IMR-90 (cell line): ENCODE data around the gene NDUFAF2. TPM values are rescaled to one million over a fixed set of nuclear protein-coding genes. Genes with fewer than 3 reads are reported as not detected.

Experiments
- ATAC-seq: fragments of 200-7000 bp; cut with Tn5 transposase; 2 replicates; pipeline ENCODE4 v1.9.1; 2020; ENCODE audit warnings: low read depth, mild to moderate bottlenecking, moderate library complexity
- BruUV-seq: library from RNA; stranded (reverse); fragments of 400-500 nt; replicated peaks from 2 replicates; lab custom pipeline; 2021; lab: Mats Ljungman, UMichigan
- CTCF ChIA-PET: fragments of 300-600 bp; formaldehyde crosslinking; extraction: SDS; loops from one replicate; lab custom pipeline; 2021; ENCODE audit warnings: antibody characterized with exemption; lab: Yijun Ruan, JAX
- POLR2A ChIA-PET: fragments of 300-600 bp; sonication (Branson Sonifier 250); formaldehyde crosslinking; loops from one replicate; lab custom pipeline; 2022; ENCODE audit warnings: antibody characterized with exemption; ENCODE audit not compliant: unreplicated experiment; lab: Charles Lee
- DNase-seq: peaks from one replicate; pipeline ENCODE4 v3.0.0; 2013
- H2AFZ ChIP-seq: replicated peaks from 2 replicates; pipeline ENCODE3; 2013; ENCODE audit warnings: low read length, mild to moderate bottlenecking; ENCODE audit not compliant: poor library complexity
- H2AK5ac ChIP-seq: 2 replicates; pipeline ENCODE4 v1.6.1; 2013; ENCODE audit warnings: low read depth, low read length, inconsistent platforms
- H2AK9ac ChIP-seq: replicated peaks from 2 replicates; pipeline ENCODE3; 2013; ENCODE audit warnings: mild to moderate bottlenecking, low read depth, low read length, moderate library complexity; ENCODE audit not compliant: poor library complexity
- H2BK120ac ChIP-seq: 2 replicates; pipeline ENCODE4 v1.6.1; 2013; ENCODE audit warnings: low read depth, low read length, inconsistent platforms
- H2BK15ac ChIP-seq: 3 replicates; pipeline ENCODE4 v1.6.1; 2013; ENCODE audit warnings: low read depth, low read length, inconsistent platforms
- H2BK20ac ChIP-seq: 2 replicates; pipeline ENCODE4 v1.6.1; 2013; ENCODE audit warnings: low read depth, mild to moderate bottlenecking, inconsistent platforms, low read length, moderate library complexity
- H2BK5ac ChIP-seq: 2 replicates; pipeline ENCODE4 v1.6.1; 2013; ENCODE audit warnings: mild to moderate bottlenecking, low read depth, low read length, inconsistent platforms; ENCODE audit not compliant: poor library complexity, severe bottlenecking
- H3K14ac ChIP-seq: replicated peaks from 2 replicates; pipeline ENCODE4 v1.6.1; 2013; ENCODE audit warnings: low read depth, low read length, inconsistent platforms
- H3K18ac ChIP-seq: 2 replicates; pipeline ENCODE4 v1.6.1; 2013; ENCODE audit warnings: low read depth, low read length, control low read depth
- H3K23ac ChIP-seq: 2 replicates; pipeline ENCODE4 v1.6.1; 2013; ENCODE audit warnings: low read depth, low read length, inconsistent platforms
- H3K27ac ChIP-seq: 2 replicates; pipeline ENCODE4 v1.5.1; 2013; ENCODE audit warnings: mild to moderate bottlenecking, control low read depth, low read length; ENCODE audit not compliant: insufficient read depth
- H3K27me3 ChIP-seq: 2 replicates; pipeline ENCODE4 v1.6.1; 2013; ENCODE audit warnings: low read length; ENCODE audit not compliant: control insufficient read depth, insufficient read depth
- H3K36me3 ChIP-seq: 2 replicates; pipeline ENCODE4 v1.6.1; 2013; ENCODE audit warnings: low read length, mixed read lengths; ENCODE audit not compliant: control insufficient read depth, insufficient read depth
- H3K4ac ChIP-seq: 2 replicates; pipeline ENCODE4 v1.6.1; 2013; ENCODE audit warnings: low read depth, low read length, inconsistent platforms
- H3K4me1 ChIP-seq: 2 replicates; pipeline ENCODE4 v1.6.1; 2013; ENCODE audit warnings: low read length, mixed read lengths; ENCODE audit not compliant: control insufficient read depth, insufficient read depth
- H3K4me2 ChIP-seq: 2 replicates; pipeline ENCODE4 v1.6.1; 2013; ENCODE audit warnings: low read depth, mild to moderate bottlenecking, control low read depth, low read length, moderate library complexity
- H3K4me3 ChIP-seq: 2 replicates; pipeline ENCODE4 v1.5.1; 2013; ENCODE audit warnings: low read depth, mild to moderate bottlenecking, control low read depth, low read length, moderate library complexity; ENCODE audit not compliant: insufficient read depth
- H3K56ac ChIP-seq: 2 replicates; pipeline ENCODE4 v1.6.1; 2013; ENCODE audit warnings: low read length, inconsistent platforms; ENCODE audit not compliant: insufficient read depth; ENCODE audit errors: extremely low read depth
- H3K79me1 ChIP-seq, 2 experiments: 2 replicates each; pipeline ENCODE4 v1.6.1; 2013; ENCODE audit warnings: low read length in 2 of 2, inconsistent platforms in 1 of 2, low read depth in 1 of 2
- H3K9ac ChIP-seq: 2 replicates; pipeline ENCODE4 v1.6.1; 2013; ENCODE audit warnings: low read depth, low read length, control low read depth
- H3K9me1 ChIP-seq: 2 replicates; pipeline ENCODE4 v1.6.1; 2013; ENCODE audit warnings: low read length, inconsistent platforms; ENCODE audit not compliant: insufficient read depth
- H3K9me3 ChIP-seq: 2 replicates; pipeline ENCODE4 v1.6.1; 2013; ENCODE audit warnings: low read length; ENCODE audit not compliant: control insufficient read depth, insufficient read depth
- H4K20me1 ChIP-seq: 2 replicates; pipeline ENCODE4 v1.6.1; 2013; ENCODE audit warnings: low read length, inconsistent platforms; ENCODE audit not compliant: insufficient read depth
- H4K5ac ChIP-seq: 2 replicates; pipeline ENCODE4 v1.6.1; 2013; ENCODE audit warnings: mild to moderate bottlenecking, low read depth, low read length, control low read depth
- H4K8ac ChIP-seq, 2 experiments: 2 replicates each; pipeline ENCODE4 v1.6.1; 2013; ENCODE audit warnings: low read depth in 2 of 2, low read length in 2 of 2, control low read depth in 1 of 2, inconsistent platforms in 1 of 2
- H4K91ac ChIP-seq: 2 replicates; pipeline ENCODE4 v1.6.1; 2013; ENCODE audit warnings: low read depth, low read length, inconsistent platforms; ENCODE audit not compliant: insufficient read depth
- BHLHE40 ChIP-seq: fragments of 150-350 bp; IDR thresholded peaks from 2 replicates; pipeline ENCODE4 v1.6.1; 2016; ENCODE audit warnings: mild to moderate bottlenecking, low read depth, low read length
- CEBPB ChIP-seq: IDR thresholded peaks from 2 replicates; pipeline ENCODE4 v1.6.1; 2012; ENCODE audit warnings: low read depth, low read length, improper control_type of control experiment
- CHD1 ChIP-seq: IDR thresholded peaks from 2 replicates; pipeline ENCODE4 v1.6.1; 2012; ENCODE audit warnings: low read depth, low read length, improper control_type of control experiment
- MAZ ChIP-seq: IDR thresholded peaks from 2 replicates; pipeline ENCODE4 v1.6.1; 2012; ENCODE audit warnings: low read depth, mild to moderate bottlenecking, low read length, improper control_type of control experiment, moderate library complexity, borderline replicate concordance
- NFE2L2 ChIP-seq: fragments of 150-350 bp; IDR thresholded peaks from 2 replicates; pipeline ENCODE4 v1.6.1; 2016; ENCODE audit warnings: low read depth, mild to moderate bottlenecking, low read length
- RCOR1 ChIP-seq: IDR thresholded peaks from 2 replicates; pipeline ENCODE4 v1.6.1; 2012; ENCODE audit warnings: mild to moderate bottlenecking, low read length, improper control_type of control experiment; ENCODE audit not compliant: insufficient replicate concordance
- WGBS, 2 experiments: methylation state at CpG; one replicate each; pipeline versions ENCODE4 v1.1.5 to v1.1.7; 2013; ENCODE audit warnings: missing lambda C conversion rate in 2 of 2; ENCODE audit not compliant: insufficient read length in 1 of 2; ENCODE audit errors: extremely low coverage in 2 of 2; 5-methylcytosine and 5-hydroxymethylcytosine counted together
- dilution Hi-C: fragments of 300-500 bp; cut with HindIII; formaldehyde crosslinking; loops from one replicate; pipeline ENCODE4 v1.14.3; 2018; ENCODE audit warnings: low sequenced_read_pairs; ENCODE audit not compliant: unreplicated experiment
- in situ Hi-C: fragments of 300-500 bp; cut with MboI; formaldehyde crosslinking; loops from 3 replicates; pipeline ENCODE4 v1.14.3; 2019; ENCODE audit warnings: low sequenced_read_pairs, inconsistent platforms, mixed read lengths
- intact Hi-C: fragments of 100-400 bp; cut with micrococcal nuclease; formaldehyde crosslinking; loops from 2 replicates; pipeline ENCODE4 v1.10.0; 2022
- polyA plus RNA-seq, 3 experiments: library from polyadenylated mRNA; depleted of rRNA; stranded (reverse); fragments of >200 nt; gene quantifications; 2 replicates each; pipeline ENCODE4 v1.2.3, GENCODE V29; 2012; ENCODE audit warnings: low replicate concordance in 1 of 3
- total RNA-seq: library from RNA; depleted of rRNA; stranded (reverse); fragments of >200 nt; gene quantifications from 2 replicates; pipeline ENCODE4 v1.2.3, GENCODE V29; 2012

The NDUFAF2 gene
- total and polyA plus RNA-seq, 2 of the 4 experiments (the other 2 are of a cell fraction) = 11.8 to 24.7 TPM

- ATAC-seq (no peak), DNase-seq (peak; percentile 73)
- H2AK5ac ChIP-seq = no peak overlapping the region
- intact Hi-C loops (no loop called here), dilution Hi-C loops (no loop called here), in situ Hi-C loops (no loop called here)
- no peaks in the 10 kb centered on the region for H3K36me3 ChIP-seq
- no peak overlapping the region for H2BK15ac ChIP-seq
- H3K79me1 ChIP-seq = peaks cover 8 to 22% of the 10 kb centered on the region in 2 experiments
- H3K9me3 ChIP-seq = no peaks in the 10 kb centered on the region
- H3K27me3 ChIP-seq = no peaks in the 10 kb centered on the region
- 0 out of 2 replicates have a peak overlapping the region, but pooled peaks have one; percentile 39 for H2BK20ac ChIP-seq
- no peak overlapping the region for H4K8ac ChIP-seq
- H2AK9ac ChIP-seq = no peak overlapping the region
- TF ChIP-seq BHLHE40 (no peak), NFE2L2 (no peak), CEBPB (no peak; the same call in 1 of the 2 replicates), CHD1 (no peak), MAZ (no peak), RCOR1 (no peak)
- no TSS peak for BruUV-seq
- H3K56ac ChIP-seq = no peak overlapping the region
- H3K14ac ChIP-seq = no peak overlapping the region
- no peak overlapping the region for H3K9ac ChIP-seq
- POLR2A ChIA-PET = no interaction called here
- H2BK5ac ChIP-seq = peak overlapping the region; percentile 58
- no peak overlapping the region for H3K18ac ChIP-seq
- peaks cover 3% of the 10 kb centered on the region; the same call in 1 of the 2 replicates for H3K4me1 ChIP-seq
- H4K91ac ChIP-seq = no peak overlapping the region
- no peak overlapping the region; the same call in 1 of the 2 replicates for H3K4ac ChIP-seq
- H2AFZ ChIP-seq = no peak overlapping the region
- no peak overlapping the region for H3K23ac ChIP-seq
- H3K27ac ChIP-seq = no peak overlapping the region
- peaks cover 3% of the 10 kb centered on the region; the same call in 1 of the 2 replicates for H4K20me1 ChIP-seq
- H2BK120ac ChIP-seq = no peak overlapping the region
- H3K4me3 ChIP-seq = no peak overlapping the region
- no peak overlapping the region for H4K5ac ChIP-seq
- 0 out of 2 replicates have a peak, but pooled peaks cover 2% of the 10 kb centered on the region for H3K9me1 ChIP-seq
- WGBS, 2 experiments = no CpG with 5 or more reads among the region's 1 CpG
- H3K4me2 ChIP-seq = peak overlapping the region; percentile 49; the same call in 1 of the 2 replicates
- CTCF ChIA-PET = interaction anchor here (0.6 to 0.9 kb wide), 2 partner anchors 12 to 584 kb away, joined by 3 to 5 read pairs; no protein-coding TSS in a partner anchor
Observed at GRCh38 chr5:61023131-61023530, 78.1 kb downstream of the NDUFAF2 start.
